ENCODE measurements around the gene KCNC3.

- TF ChIP-seq, protein P1, sequence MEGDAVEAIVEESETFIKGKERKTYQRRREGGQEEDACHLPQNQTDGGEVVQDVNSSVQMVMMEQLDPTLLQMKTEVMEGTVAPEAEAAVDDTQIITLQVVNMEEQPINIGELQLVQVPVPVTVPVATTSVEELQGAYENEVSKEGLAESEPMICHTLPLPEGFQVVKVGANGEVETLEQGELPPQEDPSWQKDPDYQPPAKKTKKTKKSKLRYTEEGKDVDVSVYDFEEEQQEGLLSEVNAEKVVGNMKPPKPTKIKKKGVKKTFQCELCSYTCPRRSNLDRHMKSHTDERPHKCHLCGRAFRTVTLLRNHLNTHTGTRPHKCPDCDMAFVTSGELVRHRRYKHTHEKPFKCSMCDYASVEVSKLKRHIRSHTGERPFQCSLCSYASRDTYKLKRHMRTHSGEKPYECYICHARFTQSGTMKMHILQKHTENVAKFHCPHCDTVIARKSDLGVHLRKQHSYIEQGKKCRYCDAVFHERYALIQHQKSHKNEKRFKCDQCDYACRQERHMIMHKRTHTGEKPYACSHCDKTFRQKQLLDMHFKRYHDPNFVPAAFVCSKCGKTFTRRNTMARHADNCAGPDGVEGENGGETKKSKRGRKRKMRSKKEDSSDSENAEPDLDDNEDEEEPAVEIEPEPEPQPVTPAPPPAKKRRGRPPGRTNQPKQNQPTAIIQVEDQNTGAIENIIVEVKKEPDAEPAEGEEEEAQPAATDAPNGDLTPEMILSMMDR (IDR thresholded peaks at IDR 0.05) = no peak
- no peak for TF ChIP-seq POLR2A (IDR thresholded peaks at IDR 0.05)
These were observed 17.2 kb downstream of the KCNC3 start for GRCh38 chr19:50311723-50312635.

All from adrenal gland (tissue), 5 donors.